ENCODE data around the gene ZNF697. TPM values are rescaled to one million over a fixed set of nuclear protein-coding genes. Genes with fewer than 3 reads are reported as not detected.
A peak's percentile ranks its signal among the peaks of the same experiment; 100 is the strongest.

The ZNF697 gene
- total RNA-seq, 1 experiment from 2014 or later = 17.4 TPM

- Histone ChIP-seq H2BK5ac (ENCODE audit: insufficient read length, low read length) (no peak overlapping the region), H3K4me1 (ENCODE audit: insufficient read depth, low read length) (peaks cover 15% of the 10 kb centered on the region; the same call in 1 of the 2 replicates), H3K4me2 (ENCODE audit: insufficient read depth, insufficient read length, low read length) (peak overlapping the region; percentile 12), H2AK5ac (ENCODE audit: insufficient read length, low read length) (peak overlapping the region; percentile 75), H3K23ac (ENCODE audit: insufficient read length, low read depth, low read length) (peak overlapping the region; percentile 69), H3K18ac (ENCODE audit: insufficient read length, low read depth, low read length) (peak overlapping the region; percentile 38), H3K56ac (ENCODE audit: insufficient read length, low read depth, low read length) (no peak overlapping the region), H2BK120ac (ENCODE audit: low read depth, low read length, poor library complexity, severe bottlenecking) (no peak overlapping the region), H3K79me2 (ENCODE audit: insufficient read depth, low read length) (no peaks in the 10 kb centered on the region), H3K9ac (ENCODE audit: extremely low read depth, insufficient read length, low read length) (peak overlapping the region; percentile 44), H2AFZ (ENCODE audit: low read length) (no peak overlapping the region), H2BK15ac (ENCODE audit: low read depth, low read length) (no peak overlapping the region), H3K14ac (ENCODE audit: insufficient read depth, low read length) (no peak overlapping the region; the same call in 1 of the 2 replicates), H4K20me1 (ENCODE audit: control insufficient read depth, insufficient read depth, insufficient read length) (no peaks in the 10 kb centered on the region), H3K23me2 (ENCODE audit: insufficient read length, low read depth, low read length, poor library complexity, severe bottlenecking) (no peaks in the 10 kb centered on the region), H2BK12ac (ENCODE audit: insufficient read length, low read depth, low read length) (peak overlapping the region; percentile 88), H4K8ac (replicated peaks; ENCODE audit: insufficient read length, low read depth, low read length) (no peak overlapping the region), H3K9me3 (ENCODE audit: control insufficient read depth, low read depth, low read length) (no peaks in the 10 kb centered on the region), H3T11ph (ENCODE audit: low read length) (no peak overlapping the region), H3K4ac (ENCODE audit: low read depth, low read length) (no peak overlapping the region), H4K91ac (ENCODE audit: insufficient read length, low read depth, low read length) (no peak overlapping the region), H3K27ac (ENCODE audit: insufficient read length, low read depth, low read length) (no peak overlapping the region), H2BK20ac (ENCODE audit: low read depth, low read length, poor library complexity, severe bottlenecking) (no peak overlapping the region), H3K79me1 (ENCODE audit: insufficient read depth, low read depth, low read length, poor library complexity, severe bottlenecking) (no peaks in the 10 kb centered on the region), H4K5ac (ENCODE audit: insufficient read length, low read depth, low read length) (no peak overlapping the region), H3K27me3 (ENCODE audit: insufficient read depth, low read length) (no peaks in the 10 kb centered on the region)
- TF ChIP-seq CTCF (conservative IDR thresholded peaks at IDR 0.05) = no peak
- H3K4me1 Mint-ChIP-seq = peaks cover 45 to 53% of the 10 kb centered on the region in 2 experiments
- peaks cover 7 to 10% of the 10 kb centered on the region in 2 experiments; a peak in 3 of 5 replicates for H3K9me3 Mint-ChIP-seq
- DNase-seq = no peak
- H3K36me3 Mint-ChIP-seq (ENCODE audit: insufficient read depth in 1 of 3, low read depth in 3 of 3) = peaks cover 0 to 7% (median 0%) of the 10 kb centered on the region in 3 experiments; a peak in 1 of 7 replicates
- peak overlapping the region in 2 of 3 experiments; percentile 48 to 62; a peak in 5 of 7 replicates for H3K27ac Mint-ChIP-seq
- H3K27me3 Mint-ChIP-seq (ENCODE audit: low read depth) = peaks cover 2% of the 10 kb centered on the region; the same call in 1 of the 2 replicates
- no peak overlapping the region; a peak in 1 of 5 replicates for H3K4me3 Mint-ChIP-seq
Observed at GRCh38 chr1:119688810-119689209, 40.7 kb upstream of the ZNF697 start.

Measured in H9 (cell line).